ENCODE results near the gene C2orf92.

DNA sequence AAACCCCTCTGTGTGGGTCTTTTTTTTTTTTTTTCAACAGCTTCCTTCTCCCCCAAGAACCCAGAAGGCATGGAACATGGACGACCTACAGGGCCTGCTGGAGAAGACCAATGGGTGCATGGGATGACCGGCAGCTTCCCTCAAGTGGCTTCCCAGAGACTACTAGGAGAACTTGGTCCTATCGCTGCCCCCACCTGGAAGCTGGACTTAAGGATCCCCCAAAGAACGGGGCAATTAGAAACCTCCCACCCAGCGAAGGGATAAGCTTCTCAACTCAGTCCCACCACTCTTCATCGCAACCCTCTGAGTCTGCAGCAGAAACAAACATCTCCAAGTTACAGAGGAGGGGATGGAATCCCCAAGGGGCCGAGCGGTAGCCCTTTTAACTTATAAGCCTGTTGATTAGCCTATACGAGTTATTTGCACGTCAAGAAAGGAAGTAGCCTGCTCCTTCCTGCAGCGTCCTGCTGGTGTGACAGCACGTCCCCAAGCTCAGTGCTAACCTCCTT, 7.1 kb upstream of the C2orf92 start:
- TF ChIP-seq EZH2 (IDR thresholded peaks at IDR 0.05) (no peak), POLR2AphosphoS5 (IDR thresholded peaks at IDR 0.05; ENCODE audit: borderline replicate concordance, low read depth, low read length) (no peak)

All from SK-N-MC (cell line).